HepG2 (cell line): ENCODE data around the gene CCL1.

ENCODE experiments used
- MXI1 ChIP-seq: IDR thresholded peaks from 3 replicates; pipeline ENCODE4 v1.6.1; 2012; ENCODE audit warnings: low read depth, low read length, inconsistent platforms, borderline replicate concordance
- POLR2AphosphoS5 ChIP-seq: IDR thresholded peaks from 2 replicates; pipeline ENCODE4 v1.6.1; 2012; ENCODE audit warnings: low read depth, low read length
- THRA ChIP-seq: sonication (generic); formaldehyde crosslinking; IDR thresholded peaks from 2 replicates; pipeline ENCODE4 v1.4.0; 2020; ENCODE audit warnings: missing genetic modification reagents, borderline replicate concordance
- ZNF513 ChIP-seq: sonication (generic); formaldehyde crosslinking; conservative IDR thresholded peaks from 2 replicates; pipeline ENCODE4 v1.5.0; 2020; ENCODE audit warnings: missing genetic modification reagents

DNA sequence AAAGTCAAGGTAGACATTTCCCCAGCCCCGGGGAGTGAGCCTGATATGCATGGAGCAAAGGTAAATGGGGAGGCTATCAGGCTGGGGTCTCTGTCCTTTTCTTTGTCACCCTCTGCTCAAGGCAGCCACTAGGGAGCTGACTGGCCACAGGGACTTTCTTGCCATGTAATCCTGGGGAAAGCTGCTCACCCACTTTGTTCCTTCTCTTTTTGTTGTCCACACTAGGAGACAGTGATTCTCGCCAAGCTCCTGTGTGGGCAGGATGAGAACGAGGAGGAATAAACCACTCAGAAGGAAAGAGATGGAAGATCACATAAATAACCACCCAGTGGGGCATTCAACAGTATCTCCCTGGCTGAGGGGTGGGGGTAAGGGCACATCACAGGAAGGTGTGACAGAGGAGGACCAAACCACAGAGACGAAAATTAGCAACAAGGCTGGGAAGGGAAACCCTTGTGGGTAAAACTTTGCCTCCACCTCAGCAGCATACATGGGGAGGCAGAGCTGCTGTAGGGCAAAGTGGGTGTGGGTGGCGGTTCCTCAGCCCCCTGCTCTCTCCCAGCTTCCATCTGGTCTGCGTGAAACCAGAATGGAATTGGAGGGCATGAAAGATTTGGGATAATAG lies 26.2 kb upstream of the CCL1 start:
- TF ChIP-seq POLR2AphosphoS5 (no peak), MXI1 (no peak), ZNF513 (CRISPR knock-in tag) (no peak), THRA (no peak)
